Lung (tissue), 12 donors: ENCODE results near the gene NR1I2. TPM values are rescaled to one million over a fixed set of nuclear protein-coding genes. Genes with fewer than 3 reads are reported as not detected.

ENCODE experiments used
- ATAC-seq: fragments of 200-7000 bp; cut with Tn5 transposase; one replicate; pipeline ENCODE4 v1.9.1; 2020; ENCODE audit warnings: moderate number of reproducible peaks; ENCODE audit not compliant: insufficient read depth, low FRiP score
- DNase-seq, 3 donors: peaks; one replicate each; pipeline ENCODE4 v3.0.0-alpha.2; 2013 to 2017
- H3K27ac ChIP-seq, 2 donors: one replicate each; pipeline ENCODE4 v1.5.1; 2013; ENCODE audit warnings: mild to moderate bottlenecking in 2 of 2, moderate library complexity in 2 of 2, control low read depth in 1 of 2, inconsistent platforms in 1 of 2, low read depth in 1 of 2, low read length in 1 of 2
- H3K27me3 ChIP-seq, 3 donors: one replicate each; pipeline ENCODE4 v1.5.1; 2013; ENCODE audit warnings: low read length in 2 of 3; ENCODE audit not compliant: control insufficient read depth in 3 of 3, insufficient read depth in 3 of 3
- H3K36me3 ChIP-seq, 4 donors: one replicate each; pipeline ENCODE4 v1.5.1; 2013; ENCODE audit warnings: low read length in 4 of 4, mild to moderate bottlenecking in 1 of 4, moderate library complexity in 1 of 4; ENCODE audit not compliant: control insufficient read depth in 4 of 4, insufficient read depth in 4 of 4
- H3K4me1 ChIP-seq, 5 donors: one replicate each; pipeline ENCODE4 v1.5.1; 2013; ENCODE audit warnings: low read length in 5 of 5, mild to moderate bottlenecking in 2 of 5, moderate library complexity in 1 of 5; ENCODE audit not compliant: control insufficient read depth in 5 of 5, insufficient read depth in 5 of 5
- H3K4me3 ChIP-seq: one replicate; pipeline ENCODE4 v1.5.1; 2013; ENCODE audit warnings: mild to moderate bottlenecking, control low read depth, moderate library complexity
- H3K9ac ChIP-seq, 2 donors: one replicate each; pipeline ENCODE4 v1.5.1; 2013; ENCODE audit warnings: low read length in 2 of 2, control low read depth in 1 of 2; ENCODE audit not compliant: insufficient read depth in 1 of 2
- H3K9me3 ChIP-seq, 4 donors: one replicate each; pipeline ENCODE4 v1.5.1; 2013; ENCODE audit warnings: low read length in 3 of 4, mild to moderate bottlenecking in 1 of 4, moderate library complexity in 1 of 4; ENCODE audit not compliant: control insufficient read depth in 4 of 4, insufficient read depth in 3 of 4
- CTCF ChIP-seq: IDR thresholded peaks from 2 replicates; pipeline ENCODE4 v1.5.1; 2012; ENCODE audit warnings: mild to moderate bottlenecking; ENCODE audit errors: control extremely low read depth, extremely low read depth
- WGBS, 2 donors: extraction: QIAGEN DNeasy Blood & Tissue Kit; methylation state at CpG; one replicate each; pipeline ENCODE4 v1.1.7; 2013; 5-methylcytosine and 5-hydroxymethylcytosine counted together
- polyA plus RNA-seq, 2 donors: library from polyadenylated mRNA; stranded (reverse); fragments of 200-250 nt; gene quantifications; one replicate each; pipeline ENCODE4 v1.2.1, GENCODE V29; 2013
- total RNA-seq, 2 donors: library from RNA; depleted of rRNA in 1 of 2; stranded (reverse); fragments of >200 nt in 1 of 2; gene quantifications; one replicate each; pipeline ENCODE4 v1.2.1, GENCODE V29; 2014 to 2021
- donor health status: control.
- donor health status: control.
- donor health status: Bipolar disorder and iron deficiency.
- donor health status: healthy.
- donor health status: DM: yes; HTN: yes; CAD: no.

The NR1I2 gene
- total and polyA plus RNA-seq, 4 donors: 0.08 to 0.55 (median 0.22) TPM

GRCh38 chr3:119774444-119774843 lies 7.5 kb upstream of the NR1I2 start:
- H3K36me3 ChIP-seq: no peaks in the 10 kb centered on the region
- H3K27me3 ChIP-seq: no peaks in the 10 kb centered on the region
- DNase-seq (peak in 2 of 3 donors; percentile 76 to 89), ATAC-seq (no peak)
- no peak overlapping the region for H3K9ac ChIP-seq
- H3K9me3 ChIP-seq: peaks cover 0 to 6% (median 3%) of the 10 kb centered on the region in 4 donors
- no peak overlapping the region for H3K27ac ChIP-seq
- 40 to 49% methylated on average over 2 of the region's 2 CpGs for WGBS, 2 donors
- no peak overlapping the region for H3K4me3 ChIP-seq
- no peak for TF ChIP-seq CTCF
- H3K4me1 ChIP-seq: peaks cover 0 to 5% (median 0%) of the 10 kb centered on the region in 5 donors

- no peak for ATAC-seq
- H3K9ac ChIP-seq: no peak overlapping the region
- no peak overlapping the region for H3K4me3 ChIP-seq
- H3K4me1 ChIP-seq: peaks cover 0 to 5% (median 0%) of the 10 kb centered on the region in 5 donors
- TF ChIP-seq CTCF: no peak
- H3K27ac ChIP-seq: no peak overlapping the region
- no peaks in the 10 kb centered on the region for H3K27me3 ChIP-seq
- no peaks in the 10 kb centered on the region for H3K36me3 ChIP-seq
- 56 to 76% methylated on average over 1 of the region's 1 CpG for WGBS, 2 donors
- no peak for DNase-seq
- peaks cover 0 to 6% (median 3%) of the 10 kb centered on the region in 4 donors for H3K9me3 ChIP-seq
Observed at GRCh38 chr3:119776304-119776703, 5.6 kb upstream of the NR1I2 start.

DNA sequence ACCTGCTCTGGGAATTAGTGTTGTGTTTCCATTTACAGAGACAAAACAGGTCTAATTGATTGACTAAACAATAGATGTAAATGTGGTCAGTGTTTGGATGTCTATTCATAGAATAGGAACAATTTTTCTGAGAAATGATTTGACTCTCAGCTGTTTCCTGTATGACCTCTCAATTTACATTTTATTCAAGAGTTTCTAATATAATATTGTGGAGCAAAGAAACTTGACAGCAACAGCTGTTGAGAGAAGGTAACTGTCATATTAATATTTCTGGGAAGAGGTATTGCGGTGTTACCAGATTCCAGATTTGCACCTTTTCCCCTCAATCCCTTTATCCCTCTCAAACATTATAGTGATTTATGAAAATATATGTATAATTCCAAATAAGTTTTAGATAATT lies 3.7 kb upstream of the NR1I2 start:
- DNase-seq (no peak), ATAC-seq (no peak)
- peaks cover 0 to 5% (median 0%) of the 10 kb centered on the region in 5 donors for H3K4me1 ChIP-seq
- WGBS, 2 donors: 97 to 98% methylated on average over 1 of the region's 1 CpG
- peaks cover 0 to 6% (median 3%) of the 10 kb centered on the region in 4 donors for H3K9me3 ChIP-seq
- no peaks in the 10 kb centered on the region for H3K27me3 ChIP-seq
- H3K4me3 ChIP-seq: no peak overlapping the region
- no peak overlapping the region for H3K9ac ChIP-seq
- H3K27ac ChIP-seq: no peak overlapping the region
- TF ChIP-seq CTCF: no peak
- H3K36me3 ChIP-seq: no peaks in the 10 kb centered on the region

DNA sequence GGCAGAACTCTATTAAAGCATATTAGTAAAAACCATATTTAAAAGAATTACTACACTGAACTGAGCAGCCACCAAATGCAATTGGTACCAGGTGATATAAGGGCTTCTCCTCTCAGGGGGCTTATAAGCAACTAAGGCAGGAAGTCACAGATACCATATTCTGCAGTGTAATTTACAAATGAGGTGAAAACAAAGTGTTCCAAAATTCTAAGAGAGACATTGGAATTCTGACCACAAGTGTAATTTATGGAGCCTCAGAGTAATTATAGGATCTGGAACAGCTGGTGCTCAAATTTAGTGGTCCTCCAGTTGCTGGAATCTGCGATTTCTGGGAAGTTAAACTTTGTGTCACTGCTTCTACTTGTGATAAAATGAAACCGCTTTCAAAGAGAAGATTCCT lies 3.1 kb upstream of the NR1I2 start:
- H3K9me3 ChIP-seq: peaks cover 0 to 6% (median 3%) of the 10 kb centered on the region in 4 donors
- no peaks in the 10 kb centered on the region for H3K36me3 ChIP-seq
- H3K27me3 ChIP-seq: no peaks in the 10 kb centered on the region
- no peak overlapping the region for H3K9ac ChIP-seq
- H3K4me1 ChIP-seq: peaks cover 0 to 5% (median 0%) of the 10 kb centered on the region in 5 donors
- ATAC-seq: no peak
- no peak overlapping the region for H3K4me3 ChIP-seq
- 77 to 85% methylated on average over 2 of the region's 2 CpGs for WGBS, 2 donors
- TF ChIP-seq CTCF: no peak
- no peak overlapping the region for H3K27ac ChIP-seq
- DNase-seq: peak in 2 of 3 donors; percentile 22 to 26
